Fibroblast of mammary gland (primary cell): ENCODE results near the gene SLC39A8.

Experiments
- DNase-seq: peaks from one replicate; pipeline ENCODE4 v3.0.0-alpha.2; 2010; ENCODE audit warnings: low read depth
- H3K4me3 ChIP-seq: 2 replicates; pipeline ENCODE4 v1.5.1; 2011; ENCODE audit warnings: low read depth, mild to moderate bottlenecking, low read length, moderate library complexity; ENCODE audit not compliant: control insufficient read depth
- TF ChIP-seq, protein P1 (sequence below): conservative IDR thresholded peaks from 2 replicates; pipeline ENCODE4 v1.5.1; 2011; ENCODE audit warnings: low read depth, low read length, inconsistent platforms; ENCODE audit not compliant: control insufficient read depth, insufficient read depth

SLC39A8 gene

DNA sequence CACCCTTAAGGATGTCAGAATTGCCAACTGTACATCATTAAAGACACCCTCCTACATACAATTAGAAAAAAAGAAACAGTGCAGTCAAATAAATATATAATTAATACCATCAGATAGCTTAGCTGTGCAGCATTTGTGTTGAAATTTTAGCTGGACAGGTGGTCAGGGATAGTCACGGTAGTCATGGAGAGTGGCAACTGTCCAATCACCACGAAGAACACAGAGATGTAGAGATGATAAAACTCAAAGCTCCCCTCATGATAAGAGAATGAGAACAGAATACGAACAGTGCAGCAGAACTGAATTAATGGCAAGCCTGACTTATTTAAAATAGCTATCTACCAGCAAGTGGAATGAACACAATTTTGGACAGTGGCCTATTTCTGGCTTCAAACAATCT, 27.2 kb downstream of the SLC39A8 start:
- no peak for DNase-seq
- H3K4me3 ChIP-seq = no peak overlapping the region
- TF ChIP-seq, protein P1, sequence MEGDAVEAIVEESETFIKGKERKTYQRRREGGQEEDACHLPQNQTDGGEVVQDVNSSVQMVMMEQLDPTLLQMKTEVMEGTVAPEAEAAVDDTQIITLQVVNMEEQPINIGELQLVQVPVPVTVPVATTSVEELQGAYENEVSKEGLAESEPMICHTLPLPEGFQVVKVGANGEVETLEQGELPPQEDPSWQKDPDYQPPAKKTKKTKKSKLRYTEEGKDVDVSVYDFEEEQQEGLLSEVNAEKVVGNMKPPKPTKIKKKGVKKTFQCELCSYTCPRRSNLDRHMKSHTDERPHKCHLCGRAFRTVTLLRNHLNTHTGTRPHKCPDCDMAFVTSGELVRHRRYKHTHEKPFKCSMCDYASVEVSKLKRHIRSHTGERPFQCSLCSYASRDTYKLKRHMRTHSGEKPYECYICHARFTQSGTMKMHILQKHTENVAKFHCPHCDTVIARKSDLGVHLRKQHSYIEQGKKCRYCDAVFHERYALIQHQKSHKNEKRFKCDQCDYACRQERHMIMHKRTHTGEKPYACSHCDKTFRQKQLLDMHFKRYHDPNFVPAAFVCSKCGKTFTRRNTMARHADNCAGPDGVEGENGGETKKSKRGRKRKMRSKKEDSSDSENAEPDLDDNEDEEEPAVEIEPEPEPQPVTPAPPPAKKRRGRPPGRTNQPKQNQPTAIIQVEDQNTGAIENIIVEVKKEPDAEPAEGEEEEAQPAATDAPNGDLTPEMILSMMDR = no peak

DNA sequence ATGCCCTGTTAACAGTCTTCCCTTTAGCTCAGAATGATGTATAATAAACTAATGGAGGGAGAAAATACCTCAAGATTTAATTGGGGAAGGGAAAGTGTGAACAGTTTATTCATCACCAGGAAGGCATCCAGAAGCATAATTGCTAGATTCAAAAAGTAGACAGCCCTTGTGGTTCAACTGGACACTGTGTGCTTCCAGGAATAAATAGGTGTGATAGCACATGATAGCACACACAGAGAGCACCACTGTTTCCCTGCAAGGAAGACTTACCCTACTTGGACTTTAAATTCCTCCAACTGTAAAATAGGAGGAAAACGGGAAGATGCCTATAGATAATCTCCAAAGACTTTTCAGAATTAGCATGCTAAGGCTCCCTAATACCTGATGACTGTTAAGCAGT, 27.8 kb downstream of the SLC39A8 start:
- no peak for DNase-seq
- TF ChIP-seq, protein P1 = no peak
- no peak overlapping the region for H3K4me3 ChIP-seq

DNA sequence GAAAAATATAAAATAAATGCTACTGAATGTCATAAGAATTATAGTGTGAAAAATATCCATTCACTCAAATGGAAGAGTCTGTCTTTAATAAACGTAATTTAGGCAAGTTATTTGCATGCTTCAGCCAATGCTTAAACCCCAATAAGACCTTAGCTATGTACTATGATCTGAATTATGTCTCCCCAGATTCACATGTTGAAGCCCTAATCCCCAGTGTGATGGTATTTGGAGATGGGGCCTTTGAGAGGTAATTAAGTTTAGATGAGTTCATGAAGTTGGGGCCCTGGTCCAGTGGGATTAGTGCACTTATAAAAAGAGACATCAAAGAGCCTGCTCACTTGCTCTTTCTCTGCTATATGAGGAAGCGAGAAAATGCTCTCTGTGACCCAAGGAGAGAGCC, 28.7 kb downstream of the SLC39A8 start:
- no peak for DNase-seq
- H3K4me3 ChIP-seq = no peak overlapping the region
- TF ChIP-seq, protein P1 = no peak

DNA sequence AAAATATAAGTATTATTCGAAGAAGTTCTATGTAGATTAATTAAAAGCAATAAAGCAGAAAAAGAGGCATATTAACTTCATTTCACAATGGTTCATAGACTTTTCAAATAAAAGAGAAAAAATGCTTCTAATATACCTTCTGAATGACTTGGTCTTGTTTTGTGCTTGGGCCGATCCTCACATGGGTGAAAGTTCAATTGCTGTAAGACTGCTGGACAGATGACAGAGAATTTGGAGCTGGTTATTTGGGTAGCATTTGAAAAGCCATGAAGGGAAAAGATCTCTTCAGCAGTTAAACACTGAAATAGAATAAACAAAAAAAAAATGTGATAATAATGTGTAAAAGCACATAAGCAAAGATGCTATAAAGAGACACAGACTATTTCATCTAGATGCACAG, 29.8 kb downstream of the SLC39A8 start:
- no peak overlapping the region for H3K4me3 ChIP-seq
- TF ChIP-seq, protein P1 = no peak
- DNase-seq = no peak

DNA sequence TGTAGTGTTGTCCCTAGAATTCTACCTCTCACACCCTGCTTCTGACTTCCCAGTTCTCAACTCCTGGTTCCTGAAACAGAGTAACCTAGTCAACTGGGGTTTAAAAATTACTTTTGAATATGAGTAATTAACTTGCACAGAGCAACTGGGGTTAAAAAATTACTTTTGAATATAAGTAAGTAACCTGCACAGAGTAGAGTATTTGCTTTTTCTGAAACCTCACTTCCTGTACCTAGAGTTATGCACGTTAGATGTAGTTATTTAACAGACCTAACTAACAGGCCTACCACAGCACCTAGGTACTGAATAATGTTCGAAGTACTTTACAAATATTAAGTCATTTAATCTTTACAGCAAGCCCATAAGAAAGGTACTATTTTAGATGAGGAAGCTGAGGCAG, 32.9 kb downstream of the SLC39A8 start:
- no peak overlapping the region for H3K4me3 ChIP-seq
- DNase-seq = no peak
- TF ChIP-seq, protein P1 = no peak

DNA sequence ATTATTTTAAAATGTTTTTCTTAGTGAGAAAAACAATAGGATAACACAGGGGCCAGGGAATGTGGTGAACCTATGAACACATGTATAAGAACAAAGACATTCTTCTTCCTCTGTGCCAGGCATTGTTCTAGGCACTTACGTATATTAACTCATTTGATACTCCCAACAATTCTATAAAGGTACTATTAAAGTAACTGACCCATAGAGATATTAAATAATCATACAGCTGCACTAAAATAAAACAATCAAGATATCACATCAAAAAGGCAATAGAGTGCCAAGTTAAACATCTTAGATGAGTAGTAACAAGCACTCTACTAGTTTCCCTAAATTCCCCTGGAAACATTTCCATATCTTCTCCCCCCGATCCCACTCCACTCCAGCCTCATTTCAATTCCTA, 33.4 kb downstream of the SLC39A8 start:
- no peak for DNase-seq

DNA sequence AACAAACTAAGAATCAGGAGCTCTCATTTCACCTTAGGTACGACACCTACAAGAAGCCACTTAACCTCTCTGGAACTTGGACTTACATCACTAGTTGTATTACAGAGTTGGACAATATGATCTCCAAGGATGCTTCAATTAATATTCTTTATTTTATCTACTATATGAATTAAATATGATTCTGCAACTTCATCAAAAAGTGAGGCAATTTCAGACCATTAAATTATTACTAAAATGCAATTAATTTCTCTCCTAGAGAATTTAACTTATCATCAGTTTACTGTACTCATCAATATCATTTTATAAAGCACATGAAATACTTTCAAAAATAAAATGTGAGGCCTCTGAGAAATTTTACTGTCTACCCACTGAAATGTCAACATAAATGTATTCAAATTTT, 33.9 kb downstream of the SLC39A8 start:
- TF ChIP-seq, protein P1 = no peak
- no peak for DNase-seq
- H3K4me3 ChIP-seq = no peak overlapping the region

More for the DNA sequence above, 33.4 kb downstream of the SLC39A8 start:
- TF ChIP-seq, protein P1 = no peak
- no peak overlapping the region for H3K4me3 ChIP-seq
